HS-27A (cell line): ENCODE measurements around the gene ANKHD1.
"Not testable (repeated sequence)": the region's sequence is repeated elsewhere in the genome, so short reads cannot be mapped to it uniquely, and the experiment has no call there.

Experiments
- DNase-seq: peaks from one replicate; pipeline ENCODE4 v3.0.0-alpha.2; 2012; ENCODE audit warnings: low read depth, missing footprints

Gene ANKHD1

DNA sequence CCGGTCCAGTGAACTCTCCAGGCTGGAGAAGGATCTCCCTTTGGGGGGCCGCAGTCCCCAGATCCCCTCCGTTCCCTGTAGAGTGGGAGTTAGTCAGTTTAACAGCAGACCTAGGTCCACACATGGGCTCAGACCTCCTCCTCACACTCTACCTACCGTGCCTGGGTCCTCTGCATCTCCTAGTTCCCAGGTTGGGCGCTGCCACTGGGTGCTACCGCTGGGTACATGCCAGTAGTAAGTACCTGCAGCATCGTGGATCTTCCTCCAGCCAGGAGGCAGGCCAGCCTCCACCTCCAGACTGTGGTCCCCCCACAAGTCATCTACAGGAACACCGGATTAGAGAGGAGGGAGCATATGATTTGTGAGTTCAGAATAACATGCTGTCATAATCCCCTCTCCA is 162.0 kb downstream of the ANKHD1 start:
- DNase-seq: no peak

- DNase-seq: peak; percentile 87
Observed at GRCh38 chr5:140564196-140565023, 162.8 kb downstream of the ANKHD1 start, which contains the start of the genes APBB3 and SLC35A4. APBB3 (minus strand) TSS chr5:140564598; CDS start chr5:140564245, 353 bp downstream. SLC35A4 (plus strand) TSS chr5:140564828; CDS start chr5:140567170, 2,342 bp downstream.

- no peak for DNase-seq
Observed at GRCh38 chr5:140565024-140565779, 163.6 kb downstream of the ANKHD1 start.

DNA sequence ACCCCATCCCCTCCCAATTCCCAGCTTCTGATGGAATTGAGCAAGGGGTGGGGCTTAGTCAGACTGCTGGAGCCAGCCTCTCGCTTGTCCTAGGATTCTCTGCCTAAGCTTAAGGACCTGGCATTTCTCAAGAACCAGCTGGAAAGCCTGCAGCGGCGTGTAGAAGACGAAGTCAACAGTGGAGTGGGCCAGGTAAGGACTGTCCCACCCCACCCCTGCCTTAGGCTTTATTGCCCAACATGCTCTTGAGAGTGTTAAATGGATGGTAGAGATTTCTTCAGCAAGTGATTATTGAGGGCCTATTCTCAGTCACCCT is 164.1 kb downstream of the ANKHD1 start:
- DNase-seq: no peak

GRCh38 chr5:140566665-140567064 is 165.0 kb downstream of the ANKHD1 start:
- no peak for DNase-seq

DNA sequence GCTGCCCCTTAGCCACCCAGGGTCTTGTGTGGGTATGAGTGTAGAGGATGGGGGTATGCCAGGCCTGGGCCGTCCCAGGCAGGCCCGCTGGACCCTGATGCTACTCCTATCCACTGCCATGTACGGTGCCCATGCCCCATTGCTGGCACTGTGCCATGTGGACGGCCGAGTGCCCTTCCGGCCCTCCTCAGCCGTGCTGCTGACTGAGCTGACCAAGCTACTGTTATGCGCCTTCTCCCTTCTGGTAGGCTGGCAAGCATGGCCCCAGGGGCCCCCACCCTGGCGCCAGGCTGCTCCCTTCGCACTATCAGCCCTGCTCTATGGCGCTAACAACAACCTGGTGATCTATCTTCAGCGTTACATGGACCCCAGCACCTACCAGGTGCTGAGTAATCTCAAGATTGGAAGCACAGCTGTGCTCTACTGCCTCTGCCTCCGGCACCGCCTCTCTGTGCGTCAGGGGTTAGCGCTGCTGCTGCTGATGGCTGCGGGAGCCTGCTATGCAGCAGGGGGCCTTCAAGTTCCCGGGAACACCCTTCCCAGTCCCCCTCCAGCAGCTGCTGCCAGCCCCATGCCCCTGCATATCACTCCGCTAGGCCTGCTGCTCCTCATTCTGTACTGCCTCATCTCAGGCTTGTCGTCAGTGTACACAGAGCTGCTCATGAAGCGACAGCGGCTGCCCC is 165.6 kb downstream of the ANKHD1 start:
- no peak for DNase-seq

DNA sequence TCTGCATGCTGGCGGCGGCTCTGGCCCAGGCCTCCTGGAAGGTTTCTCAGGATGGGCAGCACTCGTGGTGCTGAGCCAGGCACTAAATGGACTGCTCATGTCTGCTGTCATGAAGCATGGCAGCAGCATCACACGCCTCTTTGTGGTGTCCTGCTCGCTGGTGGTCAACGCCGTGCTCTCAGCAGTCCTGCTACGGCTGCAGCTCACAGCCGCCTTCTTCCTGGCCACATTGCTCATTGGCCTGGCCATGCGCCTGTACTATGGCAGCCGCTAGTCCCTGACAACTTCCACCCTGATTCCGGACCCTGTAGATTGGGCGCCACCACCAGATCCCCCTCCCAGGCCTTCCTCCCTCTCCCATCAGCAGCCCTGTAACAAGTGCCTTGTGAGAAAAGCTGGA is 166.2 kb downstream of the ANKHD1 start:
- DNase-seq: no peak

GRCh38 chr5:140568443-140569063 is 166.9 kb downstream of the ANKHD1 start:
- DNase-seq: no peak

GRCh38 chr5:140569197-140569596 is 167.6 kb downstream of the ANKHD1 start:
- DNase-seq: no peak

- no peak for DNase-seq
Observed at GRCh38 chr5:140570058-140570457, 168.4 kb downstream of the ANKHD1 start.

DNA sequence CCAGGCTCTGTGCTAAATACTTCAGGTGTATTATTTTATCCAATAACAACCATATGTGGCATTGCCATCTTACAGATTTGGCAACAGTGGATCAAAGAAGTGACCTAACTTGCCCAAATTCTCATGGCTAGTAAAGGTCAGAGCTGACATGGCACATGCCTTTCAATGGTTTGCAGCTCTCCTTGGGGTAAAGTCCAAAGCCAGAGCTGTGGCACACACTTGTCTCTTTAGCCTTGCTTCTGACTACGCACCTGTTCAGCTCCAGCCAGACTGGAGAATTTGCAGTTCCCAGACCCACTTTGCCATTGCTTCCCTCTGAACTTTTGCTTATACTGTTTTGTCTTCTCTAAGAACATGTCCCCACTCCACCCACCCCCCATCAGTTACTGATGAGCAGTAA is 168.9 kb downstream of the ANKHD1 start:
- DNase-seq: no peak

GRCh38 chr5:140571105-140571504 is 169.5 kb downstream of the ANKHD1 start:
- DNase-seq: no peak

GRCh38 chr5:140573683-140574082 is 172.1 kb downstream of the ANKHD1 start:
- no peak for DNase-seq

DNA sequence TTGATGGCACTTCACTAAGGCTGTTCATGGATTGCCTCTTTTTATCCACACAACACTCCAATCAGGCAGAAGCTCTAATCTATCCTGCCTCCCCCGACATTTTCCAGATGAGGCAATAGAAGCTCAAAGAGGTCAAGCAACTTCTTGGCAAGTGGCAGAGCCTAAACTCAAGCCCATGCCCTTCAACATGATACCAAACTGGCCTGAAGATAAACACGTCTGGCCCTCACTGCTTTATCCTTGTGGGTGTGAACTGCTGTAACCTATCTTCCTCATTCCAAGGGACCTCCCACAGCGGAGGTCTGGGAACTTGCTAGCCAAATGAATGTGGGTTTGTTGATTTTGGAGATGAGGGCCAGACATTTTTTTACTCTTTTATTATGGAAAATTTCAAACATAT is 172.5 kb downstream of the ANKHD1 start:
- DNase-seq: no peak

- DNase-seq: no peak
Observed at GRCh38 chr5:140575309-140575708, 173.7 kb downstream of the ANKHD1 start.

- DNase-seq: no peak
Observed at GRCh38 chr5:140576776-140577201, 175.2 kb downstream of the ANKHD1 start.

DNA sequence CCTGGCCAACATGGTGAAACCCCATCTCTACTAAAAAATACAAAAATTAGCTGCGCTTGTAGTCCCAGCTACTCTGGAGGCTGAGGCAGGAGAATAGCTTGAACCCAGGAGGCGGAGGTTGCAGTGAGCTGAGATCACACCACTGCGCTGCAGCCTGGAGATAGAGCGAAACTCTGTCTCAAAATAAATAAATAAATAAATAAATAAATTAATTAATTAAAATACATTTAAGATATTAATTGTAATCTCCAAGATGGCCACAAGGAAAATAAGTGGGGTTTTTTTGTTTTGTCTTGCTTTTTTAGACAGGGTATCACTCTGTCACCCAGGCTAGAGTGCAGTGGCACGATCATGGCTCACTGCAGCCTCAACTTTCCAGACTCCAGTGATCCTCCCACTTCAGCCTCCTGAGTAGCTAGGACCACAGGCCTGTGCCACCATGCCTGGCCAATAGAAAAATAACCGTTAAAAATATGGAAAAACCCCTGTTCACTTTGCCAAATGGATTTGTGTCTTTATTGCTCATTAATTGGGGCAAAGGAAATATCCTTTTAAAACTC is 177.6 kb downstream of the ANKHD1 start:
- not testable (repeated sequence) for DNase-seq

- DNase-seq: no peak
Observed at GRCh38 chr5:140587495-140587894, 185.9 kb downstream of the ANKHD1 start.

GRCh38 chr5:140588311-140589070 is 186.9 kb downstream of the ANKHD1 start:
- no peak for DNase-seq
